Liver (tissue), 9 donors: ENCODE data around the gene CD40. TPM values are rescaled to one million over a fixed set of nuclear protein-coding genes. Genes with fewer than 3 reads are reported as not detected.

Experiments
- DNase-seq: peaks from one replicate; pipeline ENCODE4 v3.0.0-alpha.2; 2017; ENCODE audit warnings: low spot score
- H3K27ac ChIP-seq, 2 donors: one replicate each; pipeline ENCODE4 v1.7.0; 2013; ENCODE audit warnings: inconsistent platforms in 2 of 2, low read length in 2 of 2, control low read depth in 1 of 2, low read depth in 1 of 2, mild to moderate bottlenecking in 1 of 2
- H3K27me3 ChIP-seq, 4 donors: one replicate each; pipeline versions ENCODE4 v1.6.1 to v1.7.0; 2013; ENCODE audit warnings: low read length in 3 of 4, inconsistent platforms in 1 of 4, mild to moderate bottlenecking in 1 of 4, moderate library complexity in 1 of 4; ENCODE audit not compliant: control insufficient read depth in 4 of 4, insufficient read depth in 4 of 4
- H3K36me3 ChIP-seq, 4 donors: one replicate each; pipeline versions ENCODE4 v1.6.1 to v1.7.0; 2013; ENCODE audit warnings: low read length in 3 of 4, mild to moderate bottlenecking in 3 of 4, low read depth in 1 of 4, moderate library complexity in 1 of 4; ENCODE audit not compliant: control insufficient read depth in 4 of 4, insufficient read depth in 3 of 4
- H3K4me1 ChIP-seq, 4 donors: one replicate each; pipeline versions ENCODE4 v1.6.1 to v1.7.0; 2013; ENCODE audit warnings: low read length in 3 of 4, mild to moderate bottlenecking in 3 of 4, moderate library complexity in 1 of 4; ENCODE audit not compliant: control insufficient read depth in 4 of 4, insufficient read depth in 4 of 4
- H3K4me3 ChIP-seq, 3 donors: one replicate each; pipeline versions ENCODE4 v1.6.1 to v1.7.0; 2013; ENCODE audit warnings: low read length in 3 of 3, control low read depth in 1 of 3, low read depth in 1 of 3, mild to moderate bottlenecking in 1 of 3
- H3K9ac ChIP-seq, 2 donors: one replicate each; pipeline ENCODE4 v1.7.0; 2013; ENCODE audit warnings: low read length in 2 of 2, mild to moderate bottlenecking in 2 of 2, moderate library complexity in 2 of 2, control low read depth in 1 of 2, low read depth in 1 of 2
- H3K9me3 ChIP-seq, 4 donors: one replicate each; pipeline versions ENCODE4 v1.6.1 to v1.7.0; 2013; ENCODE audit warnings: low read length in 3 of 4; ENCODE audit not compliant: control insufficient read depth in 4 of 4
- ATF3 ChIP-seq: IDR thresholded peaks from 2 replicates; pipeline ENCODE4 v1.6.1; 2016; ENCODE audit warnings: antibody characterized with exemption
- CTCF ChIP-seq: fragments of 150-350 bp; IDR thresholded peaks from 2 replicates; pipeline ENCODE4 v1.5.1; 2017; ENCODE audit warnings: improper control_type of control experiment, low read depth, low read length; ENCODE audit not compliant: missing input control
- EGR1 ChIP-seq, 2 donors: IDR thresholded peaks; 2 replicates each; pipeline ENCODE4 v1.6.1; 2016 to 2018; ENCODE audit warnings: antibody characterized with exemption in 2 of 2, low read depth in 2 of 2
- FOXA1 ChIP-seq: IDR thresholded peaks from 2 replicates; pipeline ENCODE4 v1.6.1; 2016; ENCODE audit warnings: antibody characterized with exemption
- FOXA2 ChIP-seq: IDR thresholded peaks from 2 replicates; pipeline ENCODE4 v1.6.1; 2016; ENCODE audit warnings: antibody characterized with exemption
- GABPA ChIP-seq, 2 donors: IDR thresholded peaks in 1 of 2; conservative IDR thresholded peaks in 1 of 2; 2 replicates each; pipeline ENCODE4 v1.6.1; 2016; ENCODE audit warnings: antibody characterized with exemption in 2 of 2, mild to moderate bottlenecking in 1 of 2, moderate library complexity in 1 of 2
- HNF4G ChIP-seq: IDR thresholded peaks from 2 replicates; pipeline ENCODE4 v1.6.1; 2016; ENCODE audit warnings: antibody characterized with exemption
- JUND ChIP-seq, 2 donors: IDR thresholded peaks; 2 replicates each; pipeline ENCODE4 v1.6.1; 2016; ENCODE audit warnings: antibody characterized with exemption in 2 of 2
- MAX ChIP-seq: IDR thresholded peaks from 2 replicates; pipeline ENCODE4 v1.6.1; 2016; ENCODE audit warnings: antibody characterized with exemption
- NR2F2 ChIP-seq: IDR thresholded peaks from 2 replicates; pipeline ENCODE4 v1.6.1; 2016; ENCODE audit warnings: antibody characterized with exemption
- REST ChIP-seq: IDR thresholded peaks from 2 replicates; pipeline ENCODE4 v1.6.1; 2016; ENCODE audit warnings: antibody characterized with exemption, mild to moderate bottlenecking
- RXRA ChIP-seq, 2 donors: IDR thresholded peaks; 2 replicates each; pipeline ENCODE4 v1.6.1; 2017 to 2018; ENCODE audit warnings: antibody characterized with exemption in 2 of 2, mild to moderate bottlenecking in 1 of 2
- SP1 ChIP-seq: IDR thresholded peaks from 2 replicates; pipeline ENCODE4 v1.6.1; 2018; ENCODE audit warnings: antibody characterized with exemption, mild to moderate bottlenecking
- TAF1 ChIP-seq: conservative IDR thresholded peaks from 2 replicates; pipeline ENCODE4 v1.6.1; 2016; ENCODE audit warnings: antibody characterized with exemption, mild to moderate bottlenecking
- YY1 ChIP-seq: IDR thresholded peaks from 2 replicates; pipeline ENCODE4 v1.6.1; 2016; ENCODE audit warnings: antibody characterized with exemption, mild to moderate bottlenecking
- ZBTB33 ChIP-seq: IDR thresholded peaks from 2 replicates; pipeline ENCODE4 v1.6.1; 2016; ENCODE audit warnings: antibody characterized with exemption
- WGBS: extraction: QIAGEN DNeasy Blood & Tissue Kit; methylation state at CpG from one replicate; pipeline ENCODE4 v1.1.7; 2013; 5-methylcytosine and 5-hydroxymethylcytosine counted together
- polyA plus RNA-seq, 2 donors: library from polyadenylated mRNA; stranded (reverse) in 1 of 2; unstranded in 1 of 2; fragments of 200-250 nt in 1 of 2; fragments of >200 nt in 1 of 2; fragmentation: Nextera tagmentation in 1 of 2; extraction: Ambion mirVana in 1 of 2; gene quantifications; one replicate each; pipeline versions ENCODE4 v1.2.1 to v1.2.3, GENCODE V29; 2013 to 2015
- total RNA-seq, 2 donors: library from RNA; depleted of rRNA; stranded (reverse); fragments of >200 nt; gene quantifications; one replicate each; pipeline ENCODE4 v1.2.3, GENCODE V29; 2014
- donor health status: healthy.
- donor health status: healthy.
- donor health status: healthy.
- donor health status: healthy.
- donor health status: healthy.

Gene CD40
- total and polyA plus RNA-seq, 4 donors = 2.2 to 9.4 (median 6.0) TPM

- no peak for DNase-seq
- Histone ChIP-seq H3K9me3 (no peaks in the 10 kb centered on the region), H3K4me3 (no peak overlapping the region), H3K27me3 (no peaks in the 10 kb centered on the region), H3K4me1 (no peaks in the 10 kb centered on the region), H3K27ac (no peak overlapping the region), H3K9ac (no peak overlapping the region), H3K36me3 (peaks cover 4 to 38% (median 31%) of the 10 kb centered on the region in 4 donors)
- 94% methylated on average over 3 of the region's 3 CpGs for WGBS
- TF ChIP-seq REST = no peak
- TF ChIP-seq ATF3 = no peak
- no peak for TF ChIP-seq SP1
- no peak for TF ChIP-seq TAF1
Observed at GRCh38 chr20:46073443-46073842, 44.7 kb upstream of the CD40 start.

GRCh38 chr20:46074006-46074405, 44.1 kb upstream of the CD40 start:
- TF ChIP-seq HNF4G (no peak), SP1 (no peak), EGR1 (IDR thresholded peaks at IDR 0.05; ENCODE audit: low read depth in 2 of 2) (no peak), NR2F2 (no peak), RXRA (IDR thresholded peaks at IDR 0.05) (no peak), YY1 (no peak), JUND (IDR thresholded peaks at IDR 0.05) (no peak), REST (no peak), FOXA1 (no peak), TAF1 (no peak), ZBTB33 (no peak), MAX (no peak), ATF3 (no peak), CTCF (no peak), FOXA2 (no peak), GABPA (IDR thresholded peaks at IDR 0.05 in 1 of 2, conservative IDR thresholded peaks at IDR 0.05 in 1 of 2) (no peak)
- H3K36me3 ChIP-seq = peaks cover 4 to 39% (median 32%) of the 10 kb centered on the region in 4 donors
- H3K9ac ChIP-seq = no peak overlapping the region
- WGBS = 84% methylated on average over 3 of the region's 3 CpGs
- H3K27ac ChIP-seq = no peak overlapping the region
- H3K4me3 ChIP-seq = no peak overlapping the region
- H3K4me1 ChIP-seq = no peaks in the 10 kb centered on the region
- H3K9me3 ChIP-seq = no peaks in the 10 kb centered on the region
- no peak for DNase-seq
- H3K27me3 ChIP-seq = no peaks in the 10 kb centered on the region
